Liver (tissue), 9 donors: Measurements from ENCODE around the gene OR8B4. TPM values are rescaled to one million over a fixed set of nuclear protein-coding genes. Genes with fewer than 3 reads are reported as not detected.

Source experiments
- DNase-seq: peaks from one replicate; pipeline ENCODE4 v3.0.0-alpha.2; 2017; ENCODE audit warnings: low spot score
- H3K27ac ChIP-seq, 2 donors: one replicate each; pipeline ENCODE4 v1.7.0; 2013; ENCODE audit warnings: inconsistent platforms in 2 of 2, low read length in 2 of 2, control low read depth in 1 of 2, low read depth in 1 of 2, mild to moderate bottlenecking in 1 of 2
- H3K27me3 ChIP-seq, 4 donors: one replicate each; pipeline versions ENCODE4 v1.6.1 to v1.7.0; 2013; ENCODE audit warnings: low read length in 3 of 4, inconsistent platforms in 1 of 4, mild to moderate bottlenecking in 1 of 4, moderate library complexity in 1 of 4; ENCODE audit not compliant: control insufficient read depth in 4 of 4, insufficient read depth in 4 of 4
- H3K36me3 ChIP-seq, 4 donors: one replicate each; pipeline versions ENCODE4 v1.6.1 to v1.7.0; 2013; ENCODE audit warnings: low read length in 3 of 4, mild to moderate bottlenecking in 3 of 4, low read depth in 1 of 4, moderate library complexity in 1 of 4; ENCODE audit not compliant: control insufficient read depth in 4 of 4, insufficient read depth in 3 of 4
- H3K4me1 ChIP-seq, 4 donors: one replicate each; pipeline versions ENCODE4 v1.6.1 to v1.7.0; 2013; ENCODE audit warnings: low read length in 3 of 4, mild to moderate bottlenecking in 3 of 4, moderate library complexity in 1 of 4; ENCODE audit not compliant: control insufficient read depth in 4 of 4, insufficient read depth in 4 of 4
- H3K4me3 ChIP-seq, 3 donors: one replicate each; pipeline versions ENCODE4 v1.6.1 to v1.7.0; 2013; ENCODE audit warnings: low read length in 3 of 3, control low read depth in 1 of 3, low read depth in 1 of 3, mild to moderate bottlenecking in 1 of 3
- H3K9ac ChIP-seq, 2 donors: one replicate each; pipeline ENCODE4 v1.7.0; 2013; ENCODE audit warnings: low read length in 2 of 2, mild to moderate bottlenecking in 2 of 2, moderate library complexity in 2 of 2, control low read depth in 1 of 2, low read depth in 1 of 2
- H3K9me3 ChIP-seq, 4 donors: one replicate each; pipeline versions ENCODE4 v1.6.1 to v1.7.0; 2013; ENCODE audit warnings: low read length in 3 of 4; ENCODE audit not compliant: control insufficient read depth in 4 of 4
- ATF3 ChIP-seq: IDR thresholded peaks from 2 replicates; pipeline ENCODE4 v1.6.1; 2016; ENCODE audit warnings: antibody characterized with exemption
- CTCF ChIP-seq: fragments of 150-350 bp; IDR thresholded peaks from 2 replicates; pipeline ENCODE4 v1.5.1; 2017; ENCODE audit warnings: improper control_type of control experiment, low read depth, low read length; ENCODE audit not compliant: missing input control
- EGR1 ChIP-seq, 2 donors: IDR thresholded peaks; 2 replicates each; pipeline ENCODE4 v1.6.1; 2016 to 2018; ENCODE audit warnings: antibody characterized with exemption in 2 of 2, low read depth in 2 of 2
- FOXA1 ChIP-seq: IDR thresholded peaks from 2 replicates; pipeline ENCODE4 v1.6.1; 2016; ENCODE audit warnings: antibody characterized with exemption
- FOXA2 ChIP-seq: IDR thresholded peaks from 2 replicates; pipeline ENCODE4 v1.6.1; 2016; ENCODE audit warnings: antibody characterized with exemption
- GABPA ChIP-seq, 2 donors: IDR thresholded peaks in 1 of 2; conservative IDR thresholded peaks in 1 of 2; 2 replicates each; pipeline ENCODE4 v1.6.1; 2016; ENCODE audit warnings: antibody characterized with exemption in 2 of 2, mild to moderate bottlenecking in 1 of 2, moderate library complexity in 1 of 2
- HNF4A ChIP-seq, 2 donors: conservative IDR thresholded peaks; 2 replicates each; pipeline ENCODE4 v1.6.1; 2016; ENCODE audit warnings: antibody characterized with exemption in 2 of 2, mild to moderate bottlenecking in 2 of 2
- HNF4G ChIP-seq: IDR thresholded peaks from 2 replicates; pipeline ENCODE4 v1.6.1; 2016; ENCODE audit warnings: antibody characterized with exemption
- JUND ChIP-seq, 2 donors: IDR thresholded peaks; 2 replicates each; pipeline ENCODE4 v1.6.1; 2016; ENCODE audit warnings: antibody characterized with exemption in 2 of 2
- NR2F2 ChIP-seq: IDR thresholded peaks from 2 replicates; pipeline ENCODE4 v1.6.1; 2016; ENCODE audit warnings: antibody characterized with exemption
- RAD21 ChIP-seq, 2 donors: IDR thresholded peaks; 2 replicates each; pipeline ENCODE4 v1.6.1; 2016; ENCODE audit warnings: antibody characterized with exemption in 2 of 2, mild to moderate bottlenecking in 2 of 2
- REST ChIP-seq: IDR thresholded peaks from 2 replicates; pipeline ENCODE4 v1.6.1; 2016; ENCODE audit warnings: antibody characterized with exemption, mild to moderate bottlenecking
- RXRA ChIP-seq, 2 donors: IDR thresholded peaks; 2 replicates each; pipeline ENCODE4 v1.6.1; 2017 to 2018; ENCODE audit warnings: antibody characterized with exemption in 2 of 2, mild to moderate bottlenecking in 1 of 2
- SP1 ChIP-seq: IDR thresholded peaks from 2 replicates; pipeline ENCODE4 v1.6.1; 2018; ENCODE audit warnings: antibody characterized with exemption, mild to moderate bottlenecking
- TAF1 ChIP-seq: conservative IDR thresholded peaks from 2 replicates; pipeline ENCODE4 v1.6.1; 2016; ENCODE audit warnings: antibody characterized with exemption, mild to moderate bottlenecking
- YY1 ChIP-seq: IDR thresholded peaks from 2 replicates; pipeline ENCODE4 v1.6.1; 2016; ENCODE audit warnings: antibody characterized with exemption, mild to moderate bottlenecking
- WGBS: extraction: QIAGEN DNeasy Blood & Tissue Kit; methylation state at CpG from one replicate; pipeline ENCODE4 v1.1.7; 2013; 5-methylcytosine and 5-hydroxymethylcytosine counted together
- polyA plus RNA-seq, 2 donors: library from polyadenylated mRNA; stranded (reverse) in 1 of 2; unstranded in 1 of 2; fragments of 200-250 nt in 1 of 2; fragments of >200 nt in 1 of 2; fragmentation: Nextera tagmentation in 1 of 2; extraction: Ambion mirVana in 1 of 2; gene quantifications; one replicate each; pipeline versions ENCODE4 v1.2.1 to v1.2.3, GENCODE V29; 2013 to 2015
- total RNA-seq, 2 donors: library from RNA; depleted of rRNA; stranded (reverse); fragments of >200 nt; gene quantifications; one replicate each; pipeline ENCODE4 v1.2.3, GENCODE V29; 2014
- TF ChIP-seq, protein P1 (sequence below): IDR thresholded peaks from 2 replicates; pipeline ENCODE4 v1.6.1; 2016; ENCODE audit warnings: antibody characterized with exemption
- TF ChIP-seq, protein P2 (sequence below): IDR thresholded peaks from 2 replicates; pipeline ENCODE4 v1.6.1; 2016; ENCODE audit warnings: antibody characterized with exemption
- donor health status: healthy.
- donor health status: healthy.
- donor health status: healthy.
- donor health status: healthy.
- donor health status: healthy.

Gene OR8B4
- total and polyA plus RNA-seq, 4 donors = not detected

DNA sequence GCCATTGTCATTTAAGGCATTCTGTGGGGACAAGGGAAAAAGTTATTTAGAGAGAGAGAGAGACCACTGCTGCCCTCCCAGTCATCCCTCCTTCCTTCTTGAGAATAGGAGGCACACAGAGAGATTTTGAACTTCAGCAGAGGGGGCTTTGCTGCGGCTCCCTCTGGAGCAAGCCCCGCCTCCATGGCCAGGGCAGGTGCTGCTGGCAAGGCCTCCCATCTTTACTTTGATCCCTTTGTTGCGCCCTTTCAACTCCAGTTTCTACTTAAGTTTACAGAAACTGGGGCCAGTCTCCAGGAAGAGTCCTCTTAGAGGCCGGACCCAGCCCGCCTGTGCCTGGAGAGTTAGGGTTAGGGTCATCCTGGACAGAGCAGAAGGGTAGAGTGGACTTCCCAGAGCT is 16.4 kb upstream of the OR8B4 start:
- TF ChIP-seq, protein P1, sequence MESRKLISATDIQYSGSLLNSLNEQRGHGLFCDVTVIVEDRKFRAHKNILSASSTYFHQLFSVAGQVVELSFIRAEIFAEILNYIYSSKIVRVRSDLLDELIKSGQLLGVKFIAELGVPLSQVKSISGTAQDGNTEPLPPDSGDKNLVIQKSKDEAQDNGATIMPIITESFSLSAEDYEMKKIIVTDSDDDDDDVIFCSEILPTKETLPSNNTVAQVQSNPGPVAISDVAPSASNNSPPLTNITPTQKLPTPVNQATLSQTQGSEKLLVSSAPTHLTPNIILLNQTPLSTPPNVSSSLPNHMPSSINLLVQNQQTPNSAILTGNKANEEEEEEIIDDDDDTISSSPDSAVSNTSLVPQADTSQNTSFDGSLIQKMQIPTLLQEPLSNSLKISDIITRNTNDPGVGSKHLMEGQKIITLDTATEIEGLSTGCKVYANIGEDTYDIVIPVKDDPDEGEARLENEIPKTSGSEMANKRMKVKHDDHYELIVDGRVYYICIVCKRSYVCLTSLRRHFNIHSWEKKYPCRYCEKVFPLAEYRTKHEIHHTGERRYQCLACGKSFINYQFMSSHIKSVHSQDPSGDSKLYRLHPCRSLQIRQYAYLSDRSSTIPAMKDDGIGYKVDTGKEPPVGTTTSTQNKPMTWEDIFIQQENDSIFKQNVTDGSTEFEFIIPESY = no peak
- TF ChIP-seq CTCF = no peak
- TF ChIP-seq, protein P2, sequence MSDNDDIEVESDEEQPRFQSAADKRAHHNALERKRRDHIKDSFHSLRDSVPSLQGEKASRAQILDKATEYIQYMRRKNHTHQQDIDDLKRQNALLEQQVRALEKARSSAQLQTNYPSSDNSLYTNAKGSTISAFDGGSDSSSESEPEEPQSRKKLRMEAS = no peak
- no peak for TF ChIP-seq RAD21 (IDR thresholded peaks at IDR 0.05)
- TF ChIP-seq TAF1 = no peak
- no peak for TF ChIP-seq FOXA1
- TF ChIP-seq HNF4G = no peak
- no peak for TF ChIP-seq YY1
- no peak for TF ChIP-seq SP1
- no peak for TF ChIP-seq EGR1 (IDR thresholded peaks at IDR 0.05; ENCODE audit: low read depth in 2 of 2)
- no peak for TF ChIP-seq RXRA (IDR thresholded peaks at IDR 0.05)
- TF ChIP-seq REST = no peak
- no peak for TF ChIP-seq NR2F2
- no peak for TF ChIP-seq JUND (IDR thresholded peaks at IDR 0.05)
- TF ChIP-seq FOXA2 = no peak
- no peak for TF ChIP-seq ATF3
- no peak for TF ChIP-seq GABPA (IDR thresholded peaks at IDR 0.05 in 1 of 2, conservative IDR thresholded peaks at IDR 0.05 in 1 of 2)
- TF ChIP-seq HNF4A (conservative IDR thresholded peaks at IDR 0.05) = no peak
- H3K4me3 ChIP-seq = no peak overlapping the region
- H3K27me3 ChIP-seq = peaks cover 0 to 2% (median 0%) of the 10 kb centered on the region in 4 donors
- WGBS = 70% methylated on average over 5 of the region's 5 CpGs
- H3K27ac ChIP-seq = no peak overlapping the region
- DNase-seq = no peak
- no peaks in the 10 kb centered on the region for H3K36me3 ChIP-seq
- H3K9ac ChIP-seq = no peak overlapping the region
- peaks cover 0 to 2% (median 0%) of the 10 kb centered on the region in 4 donors for H3K9me3 ChIP-seq
- H3K4me1 ChIP-seq = no peaks in the 10 kb centered on the region
